NOMO-1 (cell line): ENCODE measurements around the gene ZNF555.
"Not testable (repeated sequence)": the region's sequence is repeated elsewhere in the genome, so short reads cannot be mapped to it uniquely, and the experiment has no call there.

ENCODE experiments used
- DNase-seq, 2 experiments: peaks; one replicate each; lab custom pipeline; 2025; ENCODE audit not compliant: unreplicated experiment in 2 of 2; lab: John Stamatoyannopoulos, UW

The ZNF555 gene

DNA sequence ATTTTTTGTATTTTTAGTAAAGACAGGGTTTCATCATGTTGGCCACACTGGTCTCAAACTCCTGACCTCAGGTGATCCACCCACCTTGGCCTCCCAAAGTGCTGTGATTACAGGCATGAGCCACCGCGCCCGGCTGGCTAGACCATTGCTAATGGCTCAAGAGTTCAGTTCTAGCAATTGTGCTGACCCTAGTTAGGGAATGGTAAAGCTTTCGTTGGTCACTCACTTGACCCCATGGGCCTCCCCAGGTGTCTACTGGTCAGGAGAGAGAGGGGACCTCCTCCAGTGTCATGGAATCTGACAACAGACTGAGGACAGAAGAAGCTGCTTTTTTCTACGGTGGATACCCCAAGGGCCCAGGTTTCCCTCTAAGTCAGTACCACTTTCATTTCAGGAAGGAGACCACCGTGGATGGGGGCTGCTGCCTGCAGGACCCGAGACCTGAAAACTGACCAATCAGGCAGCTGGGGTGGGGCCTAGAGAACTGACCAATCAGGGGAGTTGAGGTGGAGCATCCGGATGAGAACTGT lies 25.3 kb downstream of the ZNF555 start:
- DNase-seq = no peak

DNA sequence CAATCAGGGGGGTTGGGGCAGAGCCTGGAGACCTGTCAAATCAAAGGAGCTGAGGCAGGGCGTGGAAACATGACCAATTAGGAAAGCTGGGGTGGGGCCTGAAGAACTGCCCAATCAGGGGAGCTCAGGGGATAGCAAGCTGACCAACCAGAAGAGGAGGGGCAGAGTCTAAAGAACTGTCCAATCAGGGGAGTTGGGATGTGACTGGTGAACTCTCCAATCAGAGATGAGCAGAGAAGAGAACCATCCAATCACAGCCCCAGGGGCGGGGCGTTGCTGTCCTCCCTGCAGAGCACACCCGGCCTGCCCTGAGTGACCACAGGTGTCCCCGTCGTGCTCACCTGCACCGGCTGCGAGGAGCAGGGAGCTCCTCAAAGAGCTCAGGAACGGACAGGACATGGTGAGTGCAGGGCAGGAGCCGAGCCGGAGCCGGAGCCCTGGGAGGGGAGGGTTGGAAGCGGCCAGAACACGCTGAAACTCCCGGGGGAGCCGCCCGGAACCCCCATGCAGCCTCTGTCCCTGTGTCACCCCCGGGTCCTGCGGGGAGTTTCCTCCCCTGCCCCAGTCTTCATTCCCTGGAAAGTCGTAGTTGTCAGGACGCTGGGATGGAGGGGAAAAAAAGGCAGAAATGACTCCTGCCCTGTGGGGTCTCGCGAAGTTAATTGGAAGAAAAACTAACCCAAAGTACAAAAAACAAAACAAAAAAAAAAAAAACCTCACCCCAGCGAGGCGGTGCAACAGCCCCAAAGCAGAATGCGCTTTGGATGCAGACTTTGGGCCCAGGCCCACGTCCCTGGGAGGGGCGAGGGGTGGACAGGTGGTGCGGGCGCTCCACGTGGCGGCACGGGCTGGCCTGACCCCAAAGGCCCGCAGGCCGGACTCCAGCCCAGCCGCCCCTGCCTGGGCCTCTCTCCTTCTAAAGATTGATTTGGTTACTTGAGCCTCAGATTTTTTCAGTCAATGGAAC lies 26.0 kb downstream of the ZNF555 start, which contains the start of gene ZNF556:
TSS of gene ZNF556 (plus strand) at position 311 of the 967 bp plus-strand sequence. CDS start at position 398, 87 bp downstream.
- peak in 1 of 2 experiments; percentile 28 for DNase-seq

DNA sequence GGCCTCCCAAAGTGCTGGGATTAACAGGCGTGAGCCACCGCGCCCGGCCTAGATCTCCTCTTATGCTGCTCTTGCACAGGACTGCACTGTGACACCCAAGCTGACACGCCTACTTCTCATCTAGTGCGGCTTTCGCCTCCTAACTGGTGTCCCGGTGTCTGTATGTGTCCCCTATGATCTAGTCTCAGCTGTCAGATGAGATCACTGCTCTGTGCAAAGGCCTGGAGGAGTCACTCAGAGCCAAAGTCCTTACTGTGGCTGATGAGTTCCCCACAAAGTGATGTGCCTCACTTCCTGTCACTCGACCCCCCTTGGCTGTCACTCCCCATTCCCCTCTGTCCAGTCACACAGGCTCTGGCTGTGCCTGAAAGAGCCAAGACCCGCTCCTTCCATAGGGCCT lies 28.3 kb downstream of the ZNF555 start:
- DNase-seq = no peak

DNA sequence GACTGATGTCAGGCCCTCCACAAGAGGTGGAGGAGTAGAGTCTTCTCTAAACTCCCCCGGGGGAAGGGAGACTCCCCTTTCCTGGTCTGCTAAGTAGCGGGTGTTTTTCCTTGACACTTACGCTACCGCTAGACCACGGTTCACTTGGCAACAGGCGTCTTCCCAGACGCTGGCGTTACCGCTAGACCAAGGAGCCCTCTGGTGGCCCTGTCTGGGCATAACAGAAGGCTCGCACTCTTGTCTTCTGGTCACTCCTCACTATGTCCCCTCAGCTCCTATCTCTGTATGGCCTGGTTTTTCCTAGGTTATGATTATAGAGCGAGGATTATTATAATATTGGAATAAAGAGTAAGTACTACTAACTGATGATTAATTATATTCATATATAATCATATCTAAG lies 30.9 kb downstream of the ZNF555 start:
- DNase-seq = not testable (repeated sequence)

DNA sequence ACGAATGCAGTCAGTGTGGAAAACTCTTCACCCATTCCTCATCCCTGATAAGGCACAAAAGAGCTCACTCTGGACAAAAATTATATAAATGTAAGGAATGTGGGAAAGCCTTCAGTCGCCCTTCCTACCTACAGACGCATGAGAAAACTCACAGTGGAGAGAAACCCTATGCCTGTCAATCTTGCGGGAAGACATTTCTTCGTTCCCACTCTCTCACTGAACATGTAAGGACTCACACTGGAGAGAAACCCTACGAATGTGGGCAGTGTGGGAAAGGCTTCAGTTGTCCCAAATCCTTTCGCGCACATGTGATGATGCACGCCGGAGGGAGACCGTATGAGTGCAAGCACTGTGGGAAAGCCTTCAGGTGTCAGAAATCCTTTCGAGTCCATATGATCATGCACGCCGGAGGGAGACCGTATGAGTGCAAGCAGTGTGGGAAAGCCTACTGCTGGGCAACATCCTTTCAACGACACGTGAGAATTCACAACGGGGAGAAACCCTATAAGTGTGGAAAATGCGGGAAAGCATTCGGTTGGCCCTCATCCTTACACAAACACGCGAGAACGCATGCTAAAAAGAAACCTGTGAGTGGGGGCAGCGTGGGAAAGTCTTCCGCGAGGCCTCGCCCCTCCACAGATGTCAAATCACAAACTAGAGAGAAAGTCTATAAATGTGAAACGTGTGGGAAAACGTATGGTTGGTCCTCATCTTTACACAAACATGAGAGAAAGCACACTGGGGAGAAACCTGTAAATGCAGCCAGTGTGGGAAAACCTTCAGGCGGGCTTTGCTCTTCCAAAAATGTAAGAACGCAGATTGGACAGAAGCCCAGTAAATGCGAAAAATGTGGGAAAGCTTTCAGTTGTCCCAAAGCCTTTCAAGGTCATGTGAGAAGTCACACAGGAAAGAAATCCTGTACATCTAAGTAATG lies 36.4 kb downstream of the ZNF555 start:
- DNase-seq = no peak

DNA sequence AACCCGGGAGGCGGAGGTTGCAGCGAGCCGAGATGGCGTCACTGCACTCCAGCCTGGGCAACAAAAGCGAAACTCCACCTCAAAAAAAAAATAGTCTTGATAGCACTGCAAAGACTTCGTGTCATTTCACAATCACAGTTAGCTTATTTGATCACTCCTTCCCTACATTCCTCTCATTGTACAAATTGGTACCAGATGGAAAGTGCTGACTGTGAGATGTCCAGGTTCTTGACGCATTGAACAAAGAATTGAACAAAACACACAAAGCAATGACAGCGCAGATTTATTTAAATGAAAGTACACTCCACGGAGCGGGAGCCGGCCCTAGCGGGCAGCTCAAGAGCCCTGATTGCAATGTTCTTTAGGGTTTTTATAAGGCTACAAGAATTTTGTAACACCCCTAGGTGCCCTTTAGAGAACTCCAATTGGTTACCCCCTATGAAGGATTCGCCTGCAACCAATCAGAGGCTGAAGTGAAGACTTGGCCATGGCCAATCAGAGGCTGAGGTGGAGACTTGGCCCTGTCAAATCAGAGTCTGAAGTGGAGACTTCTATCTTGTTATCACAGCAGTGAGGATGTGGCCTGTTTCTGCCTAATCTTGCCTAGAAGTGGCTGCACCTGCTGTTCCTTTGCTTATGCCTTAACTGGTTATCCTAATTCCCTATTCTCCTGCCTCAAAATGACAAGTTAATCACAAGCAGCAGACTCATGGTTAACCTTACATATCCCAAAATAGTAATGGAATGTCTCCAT lies 42.6 kb downstream of the ZNF555 start:
- no peak for DNase-seq

DNA sequence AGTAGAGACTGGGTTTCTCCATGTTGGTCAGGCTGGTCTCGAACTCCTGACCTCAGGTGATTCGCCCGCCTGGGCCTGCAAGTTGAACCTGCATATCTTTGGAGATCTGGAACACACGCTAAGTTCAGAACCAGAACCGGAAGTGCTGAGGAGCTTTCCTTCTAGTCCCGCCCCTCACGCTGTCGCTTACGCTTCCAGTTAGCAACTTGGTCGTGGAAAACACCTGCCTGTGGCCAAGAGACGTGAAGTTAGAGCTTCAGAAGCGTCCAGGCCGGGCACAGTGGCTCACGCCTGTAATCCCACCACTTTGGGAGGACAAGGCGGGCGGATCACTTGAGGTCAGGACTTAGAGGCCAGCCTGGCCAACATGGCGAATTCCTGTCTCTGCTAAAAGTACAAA lies 44.5 kb downstream of the ZNF555 start:
- DNase-seq = no peak

DNA sequence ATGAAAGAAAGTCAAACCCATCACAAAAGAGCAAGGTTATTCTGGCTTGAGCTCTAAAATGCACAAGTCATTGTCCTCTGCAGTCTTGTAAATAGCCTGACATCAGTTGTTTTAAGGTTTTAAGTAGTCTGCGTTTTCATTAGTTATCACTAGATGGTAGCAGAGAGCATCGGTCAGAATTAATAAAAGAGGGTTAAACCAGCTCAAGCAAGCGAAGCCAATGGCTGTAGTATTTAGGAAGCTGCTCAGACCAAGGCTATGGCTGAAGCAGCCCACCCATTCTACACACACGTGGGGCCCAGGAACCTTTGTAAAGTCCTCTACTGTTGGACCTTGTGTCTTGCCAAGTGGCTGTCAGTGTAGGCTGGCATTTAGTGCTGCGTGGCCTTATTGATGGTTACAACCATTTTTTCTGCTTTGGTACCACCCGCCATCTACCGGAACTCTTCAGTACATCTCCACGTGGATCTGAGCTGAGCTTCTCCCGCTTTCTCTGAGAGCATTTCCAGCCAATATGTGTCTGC lies 46.2 kb downstream of the ZNF555 start:
- peak in 1 of 2 experiments; percentile 42 for DNase-seq

DNA sequence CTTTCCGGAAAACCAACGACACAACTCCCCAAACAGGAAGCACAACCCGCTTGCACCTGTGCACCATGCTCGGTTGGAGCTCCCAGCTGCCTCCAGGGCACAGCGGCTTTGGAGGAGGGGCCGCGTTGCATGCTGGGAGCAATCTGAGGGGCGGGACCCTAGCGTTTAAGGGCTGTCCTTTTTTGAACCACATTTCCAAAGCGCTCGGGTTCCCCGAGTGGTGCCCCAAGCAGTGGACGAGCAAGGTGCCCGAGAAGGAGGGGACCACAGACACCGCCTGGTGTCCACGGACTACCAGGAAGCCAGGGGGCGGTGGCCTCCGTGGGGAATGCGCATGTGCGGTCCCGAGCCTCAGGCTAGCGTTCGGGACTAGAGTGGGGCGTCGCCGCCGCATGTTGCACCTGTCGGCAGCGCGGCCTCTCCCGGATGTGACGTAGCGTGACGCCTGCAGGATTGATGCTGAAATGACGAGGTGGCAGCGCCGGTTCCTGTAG lies 47.5 kb downstream of the ZNF555 start:
- no peak for DNase-seq

DNA sequence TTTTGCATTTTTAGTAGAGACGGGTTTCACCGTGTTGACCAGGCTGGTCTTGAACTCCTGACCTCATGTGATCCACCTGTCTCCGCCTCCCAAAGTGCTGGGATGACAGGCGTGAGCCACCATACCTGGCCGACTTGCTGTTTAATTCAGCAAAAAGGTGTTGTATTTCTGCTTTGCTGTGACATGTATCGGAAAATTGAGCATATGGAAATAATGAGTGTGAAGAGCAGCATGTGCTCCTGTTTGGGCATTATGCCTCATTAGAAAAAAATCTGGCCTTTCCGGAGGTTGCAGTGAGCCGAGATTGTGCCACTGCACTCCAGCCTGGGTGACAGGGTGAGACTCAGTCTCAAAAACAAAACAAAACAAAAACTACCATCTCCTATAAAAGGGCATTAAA lies 49.3 kb downstream of the ZNF555 start:
- DNase-seq = not testable (repeated sequence)

DNA sequence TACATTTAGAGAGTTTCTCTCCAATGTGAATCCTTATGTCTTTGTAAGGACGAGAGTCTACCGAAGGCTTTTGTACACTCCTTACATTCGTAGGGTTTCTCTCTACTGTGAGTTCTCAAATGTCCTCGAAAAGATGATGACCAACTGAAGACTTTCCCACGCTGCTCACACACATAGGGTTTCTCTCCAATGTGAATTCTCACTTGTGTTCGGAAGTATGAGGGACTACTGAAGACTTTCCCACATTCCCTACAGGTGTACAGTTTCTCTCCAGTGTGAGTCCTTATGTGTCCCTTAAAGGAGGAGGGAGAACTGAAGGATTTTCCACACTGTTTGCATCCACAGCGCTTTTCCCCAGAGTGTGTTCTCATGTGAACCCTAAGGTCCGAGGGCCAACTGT lies 55.4 kb downstream of the ZNF555 start:
- no peak for DNase-seq

DNA sequence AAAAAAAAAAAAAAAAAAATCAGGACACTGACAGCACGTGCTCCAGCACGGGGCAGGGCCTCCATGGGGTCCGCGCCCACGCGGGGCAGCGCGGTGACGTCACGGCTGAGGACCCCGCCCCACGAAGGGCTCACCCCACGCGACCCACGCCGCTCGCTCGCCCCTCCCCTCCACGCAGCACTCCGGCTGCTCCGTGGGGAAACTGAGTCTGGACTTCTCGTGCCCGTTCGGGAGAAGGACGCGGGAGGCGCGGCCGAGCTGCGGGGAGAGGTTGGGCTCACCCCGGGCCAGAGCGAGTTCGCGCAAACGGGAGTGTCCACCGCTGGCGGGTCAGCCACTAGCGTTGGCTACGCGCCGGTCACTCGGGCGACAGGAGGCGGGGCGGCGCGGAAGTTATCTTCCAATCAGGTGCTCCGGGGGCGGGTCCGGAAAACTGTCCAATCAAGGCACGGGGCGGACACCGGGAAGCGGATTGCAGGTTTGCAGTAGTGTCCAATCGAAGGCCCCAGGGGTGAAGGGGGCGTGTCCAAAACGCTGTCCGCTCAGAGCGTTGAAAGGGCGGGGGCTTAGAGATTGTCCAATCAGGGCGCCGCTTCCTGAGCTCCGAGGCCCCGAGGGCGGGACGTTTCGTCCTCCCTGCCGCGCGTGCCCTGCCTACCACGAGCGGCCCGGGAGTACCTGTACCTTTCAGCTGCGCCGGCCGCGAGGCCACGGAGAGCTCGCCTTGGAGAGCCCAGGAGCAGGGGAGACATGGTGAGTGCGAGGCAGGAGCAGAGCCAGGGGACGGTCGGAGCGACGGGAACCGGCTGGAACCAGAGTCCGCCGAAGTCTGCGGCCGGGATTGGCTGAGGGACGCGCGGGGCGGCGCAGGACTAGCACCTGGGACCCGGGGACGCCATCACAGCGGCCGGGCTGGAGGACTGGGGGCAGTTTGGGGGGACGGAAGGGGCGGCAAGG lies 59.3 kb downstream of the ZNF555 start, which contains the start of gene ZNF57:
TSS of gene ZNF57 (plus strand) at position 633 of the 957 bp plus-strand sequence. CDS start at position 751, 118 bp downstream.
- peak; percentile 97 to 98 for DNase-seq

DNA sequence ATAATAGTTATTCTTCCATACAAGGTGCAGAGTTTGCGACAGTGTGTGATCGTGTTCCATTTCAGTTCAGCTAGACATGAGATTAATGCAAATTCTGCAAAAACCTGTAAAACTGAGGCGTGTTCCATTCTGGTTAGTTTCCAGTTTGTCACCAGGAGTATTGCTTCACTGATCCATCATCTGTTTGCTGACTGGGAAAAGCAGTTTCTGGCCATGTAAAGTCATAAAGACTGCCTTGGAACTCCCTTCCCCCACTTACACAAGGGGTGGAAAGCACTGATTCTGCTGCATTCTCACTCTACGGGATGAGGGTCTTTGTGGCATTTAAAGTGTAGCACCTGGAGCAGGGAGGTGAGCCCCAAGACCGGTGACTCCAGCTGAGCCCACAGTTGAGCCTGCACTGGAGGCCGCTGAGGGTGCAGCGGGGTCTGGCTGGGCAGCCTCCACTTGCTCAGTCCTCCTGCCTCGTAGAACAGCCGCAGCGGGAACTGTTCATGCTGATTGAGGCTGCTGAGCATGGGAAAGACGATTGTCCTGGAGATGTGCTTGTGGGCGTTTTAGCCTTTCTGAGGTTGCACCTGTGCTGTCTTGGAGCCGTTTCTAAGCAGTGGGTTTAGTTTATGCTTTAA lies 61.4 kb downstream of the ZNF555 start:
- DNase-seq = no peak

DNA sequence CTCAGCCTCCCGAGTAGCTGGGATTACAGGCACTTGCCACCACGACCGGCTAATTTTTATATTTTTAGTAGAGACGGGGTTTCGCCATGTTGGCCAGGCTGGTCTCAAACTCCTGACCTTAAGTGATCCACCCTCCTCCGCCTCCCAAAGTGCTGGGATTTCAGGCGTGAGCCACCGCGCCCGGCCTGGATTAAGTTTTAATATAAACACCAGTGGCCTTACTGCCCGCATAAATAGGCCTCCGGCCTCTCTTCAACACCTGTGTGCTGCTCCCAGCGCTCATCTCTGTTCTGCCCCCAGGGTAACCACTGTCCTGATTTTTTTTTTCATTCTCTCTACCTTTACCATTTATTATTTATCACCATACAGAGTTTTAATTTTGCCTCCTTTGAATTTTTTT lies 62.1 kb downstream of the ZNF555 start:
- not testable (repeated sequence) for DNase-seq

DNA sequence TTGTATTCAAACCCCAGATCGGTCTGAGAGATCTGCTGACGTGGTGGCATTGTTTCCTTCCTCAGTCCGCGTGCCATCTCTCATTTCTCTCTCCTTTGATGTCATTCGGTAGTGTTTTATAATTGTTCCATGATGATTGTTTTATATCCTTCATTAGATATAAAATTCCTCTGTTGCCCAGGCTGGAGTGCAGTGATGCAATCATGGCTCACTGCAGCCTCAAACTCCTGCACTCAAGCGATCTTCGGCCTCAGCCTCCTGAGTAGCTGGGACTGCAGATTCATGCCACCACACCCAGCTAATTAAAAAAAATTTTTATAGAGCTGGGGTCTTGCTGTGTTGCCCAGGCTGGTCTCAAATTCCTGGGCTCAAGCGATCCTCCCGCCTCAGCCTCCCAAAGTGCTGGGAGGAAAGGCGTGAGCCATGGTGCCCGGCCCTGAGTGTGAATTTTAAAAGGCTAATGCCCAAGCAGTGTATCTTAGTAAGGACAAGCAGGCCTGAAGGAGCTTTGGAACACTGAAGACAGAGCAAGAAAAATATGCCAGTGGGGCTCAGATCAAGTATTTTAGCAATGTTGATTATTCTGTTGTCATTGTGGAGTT lies 64.7 kb downstream of the ZNF555 start:
- no peak for DNase-seq

DNA sequence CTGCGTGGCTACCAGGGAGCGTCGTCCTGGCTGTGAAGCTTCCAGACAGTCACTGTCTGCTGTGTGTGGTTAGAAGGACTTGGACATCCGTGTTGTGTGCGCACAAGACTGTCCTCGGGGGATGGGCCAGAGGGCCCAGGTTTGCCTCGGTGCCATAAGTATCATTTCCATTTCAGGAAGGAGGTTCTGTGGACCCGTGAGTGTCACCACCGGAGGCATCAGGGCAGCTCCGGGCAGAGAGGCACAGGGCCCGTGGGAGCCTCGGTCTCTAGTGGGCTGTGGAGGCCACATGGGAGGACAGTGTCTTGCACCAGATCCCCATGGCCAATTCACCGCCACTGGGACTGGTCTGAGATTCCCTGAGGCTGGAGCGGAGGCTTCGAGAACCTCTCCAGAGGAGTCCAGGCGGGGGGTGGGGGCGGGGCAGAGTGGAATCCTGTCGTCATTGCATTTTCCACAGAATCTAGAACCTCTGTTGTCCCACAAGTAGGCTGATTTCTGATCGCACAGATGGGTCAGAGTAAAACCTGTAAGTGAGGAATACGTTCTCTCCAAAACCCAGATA lies 65.4 kb downstream of the ZNF555 start:
- no peak for DNase-seq
